H1 (cell line): Measurements from ENCODE around the gene ABHD16B. TPM values are rescaled to one million over a fixed set of nuclear protein-coding genes. Genes with fewer than 3 reads are reported as not detected.

Experiments
- CTCF ChIA-PET: fragments of 300-600 bp; sonication (Branson Sonifier 250); formaldehyde crosslinking; loops from one replicate; lab custom pipeline; 2021; ENCODE audit not compliant: partially characterized antibody; lab: Charles Lee
- POLR2A ChIA-PET: fragments of 300-600 bp; sonication (Branson Sonifier 250); formaldehyde crosslinking; loops from one replicate; lab custom pipeline; 2021; ENCODE audit warnings: inconsistent platforms; ENCODE audit not compliant: partially characterized antibody; lab: Charles Lee
- DNase-seq, 2 experiments: peaks; one replicate each; pipeline versions ENCODE4 v3.0.0 to v3.0.0-alpha.2; 2010 to 2022; ENCODE audit warnings: low spot score in 2 of 2, low read depth in 1 of 2, mixed read lengths in 1 of 2
- FAIRE-seq: peaks from 2 replicates; lab custom pipeline; 2011; peaks lifted over from hg19 to GRCh38; lab: Jason Lieb, UNC
- H2AFZ ChIP-seq: 2 replicates; pipeline ENCODE4 v1.8.1; 2012; ENCODE audit warnings: low read length, inconsistent platforms
- H2AK5ac ChIP-seq: 2 replicates; pipeline ENCODE4 v1.6.1; 2013; ENCODE audit warnings: low read depth, low read length
- H2BK120ac ChIP-seq: replicated peaks from 2 replicates; pipeline ENCODE3; 2013; ENCODE audit warnings: low read depth, low read length, inconsistent platforms
- H2BK12ac ChIP-seq: 2 replicates; pipeline ENCODE4 v1.6.1; 2013; ENCODE audit warnings: low read depth, low read length
- H2BK15ac ChIP-seq: 2 replicates; pipeline ENCODE4 v1.6.1; 2013; ENCODE audit warnings: low read length
- H2BK20ac ChIP-seq: 2 replicates; pipeline ENCODE4 v1.6.1; 2013; ENCODE audit warnings: low read length
- H2BK5ac ChIP-seq: 2 replicates; pipeline ENCODE4 v1.6.1; 2013; ENCODE audit warnings: low read depth, low read length
- H3K14ac ChIP-seq: 2 replicates; pipeline ENCODE4 v1.6.1; 2013; ENCODE audit warnings: inconsistent platforms; ENCODE audit not compliant: insufficient read length
- H3K18ac ChIP-seq: 2 replicates; pipeline ENCODE4 v1.6.1; 2013; ENCODE audit warnings: low read length; ENCODE audit errors: extremely low read depth
- H3K23ac ChIP-seq: 2 replicates; pipeline ENCODE4 v1.6.1; 2013; ENCODE audit warnings: inconsistent platforms; ENCODE audit not compliant: insufficient read length
- H3K23me2 ChIP-seq: 2 replicates; pipeline ENCODE4 v1.6.1; 2013; ENCODE audit warnings: low read depth, low read length
- H3K27ac ChIP-seq: 2 replicates; pipeline ENCODE4 v1.6.1; 2011; ENCODE audit warnings: low read depth, low read length, inconsistent platforms
- H3K27me3 ChIP-seq, 4 experiments: replicated peaks in 1 of 4; 1 replicate in 1 of 4; 2 replicates in 3 of 4; pipeline versions ENCODE4 v1.6.1 to v1.8.1; 2011 to 2013; ENCODE audit warnings: low read length in 3 of 4, mild to moderate bottlenecking in 3 of 4, inconsistent platforms in 2 of 4, mixed read lengths in 2 of 4, moderate library complexity in 1 of 4; ENCODE audit not compliant: control insufficient read depth in 3 of 4, insufficient read depth in 3 of 4; ENCODE audit errors: extremely low read depth in 1 of 4
- H3K36me3 ChIP-seq, 4 experiments: 2 replicates each; pipeline versions ENCODE4 v1.6.1 to v1.8.1; 2011 to 2013; ENCODE audit warnings: mild to moderate bottlenecking in 4 of 4, low read length in 3 of 4, moderate library complexity in 2 of 4, control low read depth in 1 of 4, inconsistent platforms in 1 of 4; ENCODE audit not compliant: insufficient read depth in 4 of 4, control insufficient read depth in 2 of 4
- H3K4ac ChIP-seq: replicated peaks from 2 replicates; pipeline ENCODE3; 2013; ENCODE audit warnings: low read length, low read depth, mixed read lengths, inconsistent platforms; ENCODE audit not compliant: insufficient read length
- H3K4me1 ChIP-seq, 4 experiments: replicated peaks in 1 of 4; 1 replicate in 1 of 4; 2 replicates in 3 of 4; pipeline versions ENCODE4 v1.6.1 to v1.8.1; 2011 to 2013; ENCODE audit warnings: low read length in 3 of 4, inconsistent platforms in 2 of 4, mixed read lengths in 1 of 4; ENCODE audit not compliant: insufficient read depth in 4 of 4, control insufficient read depth in 3 of 4
- H3K4me2 ChIP-seq, 2 experiments: 2 replicates each; pipeline versions ENCODE4 v1.6.1 to v1.8.1; 2011 to 2013; ENCODE audit warnings: low read depth in 2 of 2, low read length in 2 of 2, control low read depth in 1 of 2, inconsistent platforms in 1 of 2, mild to moderate bottlenecking in 1 of 2; ENCODE audit not compliant: insufficient read depth in 1 of 2
- H3K4me3 ChIP-seq, 4 experiments: fragments of 200-600, 300-600 bp in 1 of 4; sonication (generic), shearing (Covaris generic), sonication (Bioruptor Twin) in 1 of 4; 2 replicates each; pipeline versions ENCODE4 v1.5.1 to v1.8.1; 2011 to 2016; ENCODE audit warnings: low read length in 4 of 4, low read depth in 3 of 4, control low read depth in 2 of 4, inconsistent platforms in 2 of 4, mild to moderate bottlenecking in 2 of 4, mixed read lengths in 1 of 4, moderate library complexity in 1 of 4; ENCODE audit not compliant: insufficient read depth in 2 of 4; ENCODE audit errors: extremely low read depth in 1 of 4
- H3K56ac ChIP-seq: replicated peaks from 2 replicates; pipeline ENCODE3; 2013; ENCODE audit warnings: low read depth, mild to moderate bottlenecking, mixed read lengths, low read length, inconsistent platforms; ENCODE audit not compliant: insufficient read length
- H3K79me1 ChIP-seq: 2 replicates; pipeline ENCODE4 v1.6.1; 2013; ENCODE audit warnings: low read depth, low read length, control low read depth
- H3K79me2 ChIP-seq, 2 experiments: 2 replicates each; pipeline versions ENCODE4 v1.6.1 to v1.8.1; 2012 to 2013; ENCODE audit warnings: low read length in 2 of 2, mild to moderate bottlenecking in 2 of 2, inconsistent platforms in 1 of 2; ENCODE audit not compliant: insufficient read depth in 2 of 2, control insufficient read depth in 1 of 2
- H3K9ac ChIP-seq, 4 experiments: replicated peaks in 1 of 4; 1 replicate in 1 of 4; 2 replicates in 3 of 4; pipeline versions ENCODE4 v1.6.1 to v1.8.1; 2011 to 2013; ENCODE audit warnings: low read depth in 3 of 4, low read length in 3 of 4, control low read depth in 2 of 4, mild to moderate bottlenecking in 2 of 4, moderate library complexity in 2 of 4, inconsistent platforms in 1 of 4; ENCODE audit errors: extremely low read depth in 1 of 4
- H3K9me3 ChIP-seq, 2 experiments: 2 replicates each; pipeline versions ENCODE4 v1.6.1 to v1.8.1; 2012 to 2013; ENCODE audit warnings: mild to moderate bottlenecking in 2 of 2, moderate library complexity in 2 of 2, control low read depth in 1 of 2, inconsistent platforms in 1 of 2, low read depth in 1 of 2, low read length in 1 of 2, mixed read lengths in 1 of 2; ENCODE audit not compliant: insufficient read depth in 2 of 2
- H4K20me1 ChIP-seq, 2 experiments: replicated peaks in 1 of 2; 2 replicates each; pipeline versions ENCODE3 to v1.8.1; 2011 to 2013; ENCODE audit warnings: inconsistent platforms in 2 of 2, low read length in 2 of 2, mild to moderate bottlenecking in 1 of 2; ENCODE audit not compliant: insufficient read depth in 2 of 2, control insufficient read depth in 1 of 2
- H4K5ac ChIP-seq: 2 replicates; pipeline ENCODE4 v1.6.1; 2013; ENCODE audit warnings: low read length, low read depth, mixed read lengths, inconsistent platforms; ENCODE audit not compliant: insufficient read length
- H4K8ac ChIP-seq: 2 replicates; pipeline ENCODE4 v1.8.0; 2013; ENCODE audit warnings: mild to moderate bottlenecking, moderate library complexity, low read length, inconsistent platforms; ENCODE audit not compliant: insufficient read depth; ENCODE audit errors: extremely low read depth
- H4K91ac ChIP-seq: replicated peaks from 2 replicates; pipeline ENCODE3; 2013; ENCODE audit warnings: low read length, mixed read lengths, inconsistent platforms; ENCODE audit not compliant: insufficient read length
- BCL11A ChIP-seq, 2 experiments: IDR thresholded peaks; one replicate each; pipeline ENCODE4 v1.6.1; 2011; ENCODE audit warnings: low read depth in 2 of 2, low read length in 2 of 2, mild to moderate bottlenecking in 2 of 2
- BRCA1 ChIP-seq: IDR thresholded peaks from 2 replicates; pipeline ENCODE4 v1.6.1; 2012; ENCODE audit warnings: low read depth, low read length, improper control_type of control experiment
- CHD1 ChIP-seq: IDR thresholded peaks from 2 replicates; pipeline ENCODE4 v1.6.1; 2012; ENCODE audit warnings: low read depth, low read length, improper control_type of control experiment
- EP300 ChIP-seq, 2 experiments: IDR thresholded peaks; 1 replicate in 1 of 2; 2 replicates in 1 of 2; pipeline ENCODE4 v1.6.1; 2011 to 2012; ENCODE audit warnings: low read depth in 2 of 2, low read length in 2 of 2, mild to moderate bottlenecking in 2 of 2, borderline replicate concordance in 1 of 2, inconsistent platforms in 1 of 2, moderate library complexity in 1 of 2
- GTF2F1 ChIP-seq: IDR thresholded peaks from 2 replicates; pipeline ENCODE4 v1.6.1; 2012; ENCODE audit warnings: low read depth, low read length, improper control_type of control experiment, borderline replicate concordance
- NANOG ChIP-seq: IDR thresholded peaks from 2 replicates; pipeline ENCODE4 v1.6.1; 2011; ENCODE audit warnings: low read length, low read depth, mild to moderate bottlenecking, inconsistent platforms; ENCODE audit not compliant: insufficient read depth, poor library complexity, severe bottlenecking
- SAP30 ChIP-seq: fragments of 300-600 bp; sonication (generic); IDR thresholded peaks from 2 replicates; pipeline ENCODE4 v1.7.1; 2012; ENCODE audit warnings: low read length, moderate library complexity, mild to moderate bottlenecking, inconsistent platforms; ENCODE audit not compliant: insufficient read depth, insufficient replicate concordance
- SRF ChIP-seq: IDR thresholded peaks from 2 replicates; pipeline ENCODE4 v1.6.1; 2011; ENCODE audit warnings: mild to moderate bottlenecking, low read depth, low read length, moderate library complexity
- SUZ12 ChIP-seq: fragments of 200-600 bp; sonication (generic); IDR thresholded peaks from 2 replicates; pipeline ENCODE4 v1.6.1; 2012; ENCODE audit warnings: mild to moderate bottlenecking, inconsistent platforms, low read length, moderate library complexity, mixed read lengths
- WGBS, 2 experiments: shearing (Covaris generic) in 1 of 2; methylation state at CpG; one replicate each; pipeline versions ENCODE4 v1.1.6 to v1.1.7; 2013 to 2015; ENCODE audit warnings: low lambda C conversion rate in 2 of 2, mixed read lengths in 2 of 2, inconsistent platforms in 1 of 2, low coverage in 1 of 2, missing lambda C conversion rate in 1 of 2; ENCODE audit not compliant: insufficient replicate concordance in 2 of 2, insufficient coverage in 1 of 2, insufficient read length in 1 of 2; ENCODE audit errors: extremely low coverage in 1 of 2, missing lambda C conversion rate in 1 of 2; 5-methylcytosine and 5-hydroxymethylcytosine counted together
- polyA plus RNA-seq, 7 experiments: library from polyadenylated mRNA; depleted of rRNA in 3 of 7; stranded (reverse) in 5 of 7; unstranded in 2 of 7; fragments of >200 nt in 5 of 7; fragments of 200-250 nt in 2 of 7; gene quantifications; 1 replicate in 5 of 7; 2 replicates in 1 of 7; 4 replicates in 1 of 7; pipeline versions ENCODE4 v1.2.1 to v1.2.3, GENCODE V29; 2011 to 2013; ENCODE audit warnings: missing spikeins in 2 of 7, mixed read lengths in 2 of 7
- total RNA-seq: library from RNA; stranded (reverse); fragmentation: NEBNext Ultra II Directional; extraction: Animal tissue kit (Norgen Biotek cat#: 25700); gene quantifications from 2 replicates; pipeline ENCODE4 v1.2.1, GENCODE V29; 2021
- TF ChIP-seq, protein P1 (sequence below): IDR thresholded peaks from 2 replicates; pipeline ENCODE4 v1.6.1; 2012; ENCODE audit warnings: inconsistent platforms

ABHD16B gene
- total and polyA plus RNA-seq, 2 of the 8 experiments (the other 6 are each of a cell fraction or from before 2014, with no cell fraction given): not detected

DNA sequence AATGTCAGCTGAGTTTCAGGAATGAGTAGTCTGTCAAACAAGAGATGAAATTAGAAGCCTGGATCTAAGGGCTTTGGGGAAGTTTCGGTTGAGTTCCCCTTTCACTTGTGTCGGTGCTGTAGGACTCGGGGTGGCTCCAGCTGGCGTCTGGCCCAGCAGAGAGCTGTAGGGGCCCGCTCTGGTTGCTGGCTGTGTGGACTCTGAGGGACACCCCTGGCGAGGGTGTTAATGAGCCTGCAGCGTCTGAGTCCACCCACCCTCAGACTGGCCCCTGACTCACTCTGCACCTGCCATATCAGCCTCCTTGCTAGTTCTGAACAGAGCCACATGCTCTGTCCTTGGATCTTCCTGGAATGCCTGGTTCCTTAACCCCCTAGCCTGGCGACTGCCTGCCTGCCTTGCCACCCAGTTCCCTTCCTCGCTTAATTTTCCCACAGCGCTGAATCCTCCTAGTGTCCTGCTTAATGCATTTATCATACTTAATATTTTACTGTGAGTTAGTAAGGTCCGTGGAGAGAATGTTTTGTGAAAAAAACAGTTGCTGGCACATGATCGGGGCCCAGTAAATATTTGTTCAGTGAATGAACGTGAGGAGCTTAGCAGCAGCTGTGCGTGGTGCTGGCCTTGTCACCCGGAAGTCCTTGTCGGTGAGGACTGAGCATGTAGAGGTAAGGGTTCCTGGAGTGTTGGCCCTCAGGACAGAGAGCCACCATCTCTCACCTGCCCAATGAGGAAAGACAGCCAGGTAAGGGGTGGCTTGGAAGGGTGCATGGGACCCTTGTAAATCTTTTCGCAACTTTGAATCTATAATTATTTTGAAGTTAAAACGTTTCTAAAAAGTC lies 35.2 kb downstream of the ABHD16B start:
- no peak overlapping the region for H3K14ac ChIP-seq
- ChIA-PET POLR2A (interaction anchor here (1.2 to 4.4 kb wide), 3 partner anchors 28 to 84 kb away, joined by 3 to 23 read pairs (median 3); partner anchors contain the start of gene TPD52L2), CTCF (interaction anchor here (0.6 to 4.5 kb wide), 8 partner anchors 10 to 141 kb away, joined by 3 to 12 read pairs (median 8); partner anchors contain the start of gene UCKL1)
- no peak overlapping the region for H2BK20ac ChIP-seq
- H4K8ac ChIP-seq: no peak overlapping the region
- peaks cover 0 to under 1% (median 0%) of the 10 kb centered on the region in 4 experiments; a peak in 1 of 8 replicates for H3K36me3 ChIP-seq
- no peak overlapping the region for H4K5ac ChIP-seq
- H2AK5ac ChIP-seq: no peak overlapping the region
- peaks cover 18% of the 10 kb centered on the region; the same call in 1 of the 2 replicates for H3K79me1 ChIP-seq
- peaks cover 3% of the 10 kb centered on the region; the same call in 1 of the 2 replicates for H3K23me2 ChIP-seq
- H3K18ac ChIP-seq: no peak overlapping the region
- TF ChIP-seq GTF2F1 (no peak), NANOG (no peak), SUZ12 (no peak), SAP30 (no peak), BRCA1 (no peak), CHD1 (no peak), BCL11A (IDR thresholded peaks at IDR 0.05; ENCODE audit: low read depth in 2 of 2, low read length in 2 of 2) (no peak), EP300 (IDR thresholded peaks at IDR 0.05; ENCODE audit: borderline replicate concordance in 1 of 2, low read depth in 2 of 2, low read length in 2 of 2) (no peak), SRF (no peak)
- TF ChIP-seq, protein P1, sequence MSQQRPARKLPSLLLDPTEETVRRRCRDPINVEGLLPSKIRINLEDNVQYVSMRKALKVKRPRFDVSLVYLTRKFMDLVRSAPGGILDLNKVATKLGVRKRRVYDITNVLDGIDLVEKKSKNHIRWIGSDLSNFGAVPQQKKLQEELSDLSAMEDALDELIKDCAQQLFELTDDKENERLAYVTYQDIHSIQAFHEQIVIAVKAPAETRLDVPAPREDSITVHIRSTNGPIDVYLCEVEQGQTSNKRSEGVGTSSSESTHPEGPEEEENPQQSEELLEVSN: no peak
- TF ChIP-seq, all 59 proteins: peak for 0
- peaks cover 6 to 15% of the 10 kb centered on the region in 2 experiments for H4K20me1 ChIP-seq
- WGBS, 2 experiments: 73% methylated on average over 18 of the region's 18 CpGs; no CpG with 5 or more reads in 1 of the 2 experiments
- no peak overlapping the region for H4K91ac ChIP-seq
- H3K4me3 ChIP-seq: peak overlapping the region; percentile 11 to 85 (median 56); a peak in 5 of 8 replicates
- H2BK5ac ChIP-seq: no peak overlapping the region
- H2AFZ ChIP-seq: no peak overlapping the region
- H3K4ac ChIP-seq: no peak overlapping the region
- DNase-seq: no peak
- H2BK120ac ChIP-seq: no peak overlapping the region
- H3K23ac ChIP-seq: no peak overlapping the region
- no peak overlapping the region for H3K27ac ChIP-seq
- H3K27me3 ChIP-seq: no peaks in the 10 kb centered on the region
- H3K9ac ChIP-seq: no peak overlapping the region; a peak in 1 of 7 replicates
- peaks cover 3 to 46% of the 10 kb centered on the region in 2 experiments; a peak in 2 of 4 replicates for H3K79me2 ChIP-seq
- H3K9me3 ChIP-seq: no peaks in the 10 kb centered on the region
- FAIRE-seq: no peak
- peaks cover 0 to 6% (median 4%) of the 10 kb centered on the region in 4 experiments; a peak in 4 of 7 replicates for H3K4me1 ChIP-seq
- H3K56ac ChIP-seq: no peak overlapping the region
- no peak overlapping the region for H2BK12ac ChIP-seq
- H3K4me2 ChIP-seq: peak overlapping the region; percentile 33 to 68
- H2BK15ac ChIP-seq: no peak overlapping the region
